H1 (cell line): ENCODE data around the gene B4GALNT3. TPM values are rescaled to one million over a fixed set of nuclear protein-coding genes. Genes with fewer than 3 reads are reported as not detected.

Experiments used
- CTCF ChIA-PET: fragments of 300-600 bp; sonication (Branson Sonifier 250); formaldehyde crosslinking; loops from one replicate; lab custom pipeline; 2021; ENCODE audit not compliant: partially characterized antibody; lab: Charles Lee
- POLR2A ChIA-PET: fragments of 300-600 bp; sonication (Branson Sonifier 250); formaldehyde crosslinking; loops from one replicate; lab custom pipeline; 2021; ENCODE audit warnings: inconsistent platforms; ENCODE audit not compliant: partially characterized antibody; lab: Charles Lee
- DNase-seq, 2 experiments: peaks; one replicate each; pipeline versions ENCODE4 v3.0.0 to v3.0.0-alpha.2; 2010 to 2022; ENCODE audit warnings: low spot score in 2 of 2, low read depth in 1 of 2, mixed read lengths in 1 of 2
- FAIRE-seq: peaks from 2 replicates; lab custom pipeline; 2011; peaks lifted over from hg19 to GRCh38; lab: Jason Lieb, UNC
- H2AFZ ChIP-seq: 2 replicates; pipeline ENCODE4 v1.8.1; 2012; ENCODE audit warnings: low read length, inconsistent platforms
- H2AK5ac ChIP-seq: 2 replicates; pipeline ENCODE4 v1.6.1; 2013; ENCODE audit warnings: low read depth, low read length
- H2BK120ac ChIP-seq: replicated peaks from 2 replicates; pipeline ENCODE3; 2013; ENCODE audit warnings: low read depth, low read length, inconsistent platforms
- H2BK12ac ChIP-seq: 2 replicates; pipeline ENCODE4 v1.6.1; 2013; ENCODE audit warnings: low read depth, low read length
- H2BK15ac ChIP-seq: 2 replicates; pipeline ENCODE4 v1.6.1; 2013; ENCODE audit warnings: low read length
- H2BK20ac ChIP-seq: 2 replicates; pipeline ENCODE4 v1.6.1; 2013; ENCODE audit warnings: low read length
- H2BK5ac ChIP-seq: 2 replicates; pipeline ENCODE4 v1.6.1; 2013; ENCODE audit warnings: low read depth, low read length
- H3K14ac ChIP-seq: 2 replicates; pipeline ENCODE4 v1.6.1; 2013; ENCODE audit warnings: inconsistent platforms; ENCODE audit not compliant: insufficient read length
- H3K18ac ChIP-seq: 2 replicates; pipeline ENCODE4 v1.6.1; 2013; ENCODE audit warnings: low read length; ENCODE audit errors: extremely low read depth
- H3K23ac ChIP-seq: 2 replicates; pipeline ENCODE4 v1.6.1; 2013; ENCODE audit warnings: inconsistent platforms; ENCODE audit not compliant: insufficient read length
- H3K23me2 ChIP-seq: 2 replicates; pipeline ENCODE4 v1.6.1; 2013; ENCODE audit warnings: low read depth, low read length
- H3K27ac ChIP-seq: 2 replicates; pipeline ENCODE4 v1.6.1; 2011; ENCODE audit warnings: low read depth, low read length, inconsistent platforms
- H3K27me3 ChIP-seq, 4 experiments: replicated peaks in 1 of 4; 1 replicate in 1 of 4; 2 replicates in 3 of 4; pipeline versions ENCODE4 v1.6.1 to v1.8.1; 2011 to 2013; ENCODE audit warnings: low read length in 3 of 4, mild to moderate bottlenecking in 3 of 4, inconsistent platforms in 2 of 4, mixed read lengths in 2 of 4, moderate library complexity in 1 of 4; ENCODE audit not compliant: control insufficient read depth in 3 of 4, insufficient read depth in 3 of 4; ENCODE audit errors: extremely low read depth in 1 of 4
- H3K36me3 ChIP-seq, 4 experiments: 2 replicates each; pipeline versions ENCODE4 v1.6.1 to v1.8.1; 2011 to 2013; ENCODE audit warnings: mild to moderate bottlenecking in 4 of 4, low read length in 3 of 4, moderate library complexity in 2 of 4, control low read depth in 1 of 4, inconsistent platforms in 1 of 4; ENCODE audit not compliant: insufficient read depth in 4 of 4, control insufficient read depth in 2 of 4
- H3K4ac ChIP-seq: replicated peaks from 2 replicates; pipeline ENCODE3; 2013; ENCODE audit warnings: low read length, low read depth, mixed read lengths, inconsistent platforms; ENCODE audit not compliant: insufficient read length
- H3K4me1 ChIP-seq, 4 experiments: replicated peaks in 1 of 4; 1 replicate in 1 of 4; 2 replicates in 3 of 4; pipeline versions ENCODE4 v1.6.1 to v1.8.1; 2011 to 2013; ENCODE audit warnings: low read length in 3 of 4, inconsistent platforms in 2 of 4, mixed read lengths in 1 of 4; ENCODE audit not compliant: insufficient read depth in 4 of 4, control insufficient read depth in 3 of 4
- H3K4me2 ChIP-seq, 2 experiments: 2 replicates each; pipeline versions ENCODE4 v1.6.1 to v1.8.1; 2011 to 2013; ENCODE audit warnings: low read depth in 2 of 2, low read length in 2 of 2, control low read depth in 1 of 2, inconsistent platforms in 1 of 2, mild to moderate bottlenecking in 1 of 2; ENCODE audit not compliant: insufficient read depth in 1 of 2
- H3K4me3 ChIP-seq, 4 experiments: fragments of 200-600, 300-600 bp in 1 of 4; sonication (generic), shearing (Covaris generic), sonication (Bioruptor Twin) in 1 of 4; 2 replicates each; pipeline versions ENCODE4 v1.5.1 to v1.8.1; 2011 to 2016; ENCODE audit warnings: low read length in 4 of 4, low read depth in 3 of 4, control low read depth in 2 of 4, inconsistent platforms in 2 of 4, mild to moderate bottlenecking in 2 of 4, mixed read lengths in 1 of 4, moderate library complexity in 1 of 4; ENCODE audit not compliant: insufficient read depth in 2 of 4; ENCODE audit errors: extremely low read depth in 1 of 4
- H3K56ac ChIP-seq: replicated peaks from 2 replicates; pipeline ENCODE3; 2013; ENCODE audit warnings: low read depth, mild to moderate bottlenecking, mixed read lengths, low read length, inconsistent platforms; ENCODE audit not compliant: insufficient read length
- H3K79me1 ChIP-seq: 2 replicates; pipeline ENCODE4 v1.6.1; 2013; ENCODE audit warnings: low read depth, low read length, control low read depth
- H3K79me2 ChIP-seq, 2 experiments: 2 replicates each; pipeline versions ENCODE4 v1.6.1 to v1.8.1; 2012 to 2013; ENCODE audit warnings: low read length in 2 of 2, mild to moderate bottlenecking in 2 of 2, inconsistent platforms in 1 of 2; ENCODE audit not compliant: insufficient read depth in 2 of 2, control insufficient read depth in 1 of 2
- H3K9ac ChIP-seq, 4 experiments: replicated peaks in 1 of 4; 1 replicate in 1 of 4; 2 replicates in 3 of 4; pipeline versions ENCODE4 v1.6.1 to v1.8.1; 2011 to 2013; ENCODE audit warnings: low read depth in 3 of 4, low read length in 3 of 4, control low read depth in 2 of 4, mild to moderate bottlenecking in 2 of 4, moderate library complexity in 2 of 4, inconsistent platforms in 1 of 4; ENCODE audit errors: extremely low read depth in 1 of 4
- H3K9me3 ChIP-seq, 2 experiments: 2 replicates each; pipeline versions ENCODE4 v1.6.1 to v1.8.1; 2012 to 2013; ENCODE audit warnings: mild to moderate bottlenecking in 2 of 2, moderate library complexity in 2 of 2, control low read depth in 1 of 2, inconsistent platforms in 1 of 2, low read depth in 1 of 2, low read length in 1 of 2, mixed read lengths in 1 of 2; ENCODE audit not compliant: insufficient read depth in 2 of 2
- H4K20me1 ChIP-seq, 2 experiments: replicated peaks in 1 of 2; 2 replicates each; pipeline versions ENCODE3 to v1.8.1; 2011 to 2013; ENCODE audit warnings: inconsistent platforms in 2 of 2, low read length in 2 of 2, mild to moderate bottlenecking in 1 of 2; ENCODE audit not compliant: insufficient read depth in 2 of 2, control insufficient read depth in 1 of 2
- H4K5ac ChIP-seq: 2 replicates; pipeline ENCODE4 v1.6.1; 2013; ENCODE audit warnings: low read length, low read depth, mixed read lengths, inconsistent platforms; ENCODE audit not compliant: insufficient read length
- H4K8ac ChIP-seq: 2 replicates; pipeline ENCODE4 v1.8.0; 2013; ENCODE audit warnings: mild to moderate bottlenecking, moderate library complexity, low read length, inconsistent platforms; ENCODE audit not compliant: insufficient read depth; ENCODE audit errors: extremely low read depth
- H4K91ac ChIP-seq: replicated peaks from 2 replicates; pipeline ENCODE3; 2013; ENCODE audit warnings: low read length, mixed read lengths, inconsistent platforms; ENCODE audit not compliant: insufficient read length
- FOSL1 ChIP-seq: IDR thresholded peaks from 2 replicates; pipeline ENCODE4 v1.6.1; 2011; ENCODE audit warnings: mild to moderate bottlenecking, low read depth, low read length, moderate library complexity; ENCODE audit not compliant: insufficient read depth
- KDM5A ChIP-seq: fragments of 200-600 bp; IDR thresholded peaks from 2 replicates; pipeline ENCODE4 v1.7.1; 2012; ENCODE audit warnings: mild to moderate bottlenecking, low read length, inconsistent platforms, mixed read lengths
- POLR2A ChIP-seq, 2 experiments: IDR thresholded peaks; 1 replicate in 1 of 2; 2 replicates in 1 of 2; pipeline ENCODE4 v1.6.1; 2011; ENCODE audit warnings: low read depth in 2 of 2, low read length in 2 of 2, mild to moderate bottlenecking in 2 of 2; ENCODE audit errors: control extremely low read depth in 1 of 2
- RBBP5 ChIP-seq: IDR thresholded peaks from 2 replicates; pipeline ENCODE4 v1.7.1; 2012; ENCODE audit warnings: low read depth, mild to moderate bottlenecking, inconsistent platforms, low read length, moderate library complexity, borderline replicate concordance
- RXRA ChIP-seq: IDR thresholded peaks from 2 replicates; pipeline ENCODE4 v1.6.1; 2011; ENCODE audit warnings: low read depth, mild to moderate bottlenecking, low read length, moderate library complexity; ENCODE audit not compliant: insufficient read depth
- YY1 ChIP-seq: IDR thresholded peaks from 2 replicates; pipeline ENCODE4 v1.6.1; 2011; ENCODE audit warnings: low read depth, mild to moderate bottlenecking, low read length
- WGBS, 2 experiments: shearing (Covaris generic) in 1 of 2; methylation state at CpG; one replicate each; pipeline versions ENCODE4 v1.1.6 to v1.1.7; 2013 to 2015; ENCODE audit warnings: low lambda C conversion rate in 2 of 2, mixed read lengths in 2 of 2, inconsistent platforms in 1 of 2, low coverage in 1 of 2, missing lambda C conversion rate in 1 of 2; ENCODE audit not compliant: insufficient replicate concordance in 2 of 2, insufficient coverage in 1 of 2, insufficient read length in 1 of 2; ENCODE audit errors: extremely low coverage in 1 of 2, missing lambda C conversion rate in 1 of 2; 5-methylcytosine and 5-hydroxymethylcytosine counted together
- polyA plus RNA-seq, 7 experiments: library from polyadenylated mRNA; depleted of rRNA in 3 of 7; stranded (reverse) in 5 of 7; unstranded in 2 of 7; fragments of >200 nt in 5 of 7; fragments of 200-250 nt in 2 of 7; gene quantifications; 1 replicate in 5 of 7; 2 replicates in 1 of 7; 4 replicates in 1 of 7; pipeline versions ENCODE4 v1.2.1 to v1.2.3, GENCODE V29; 2011 to 2013; ENCODE audit warnings: missing spikeins in 2 of 7, mixed read lengths in 2 of 7
- total RNA-seq: library from RNA; stranded (reverse); fragmentation: NEBNext Ultra II Directional; extraction: Animal tissue kit (Norgen Biotek cat#: 25700); gene quantifications from 2 replicates; pipeline ENCODE4 v1.2.1, GENCODE V29; 2021

The B4GALNT3 gene
- total and polyA plus RNA-seq, 2 of the 8 experiments (the other 6 are each of a cell fraction or from before 2014, with no cell fraction given), result 12.5 to 20.3 TPM

DNA sequence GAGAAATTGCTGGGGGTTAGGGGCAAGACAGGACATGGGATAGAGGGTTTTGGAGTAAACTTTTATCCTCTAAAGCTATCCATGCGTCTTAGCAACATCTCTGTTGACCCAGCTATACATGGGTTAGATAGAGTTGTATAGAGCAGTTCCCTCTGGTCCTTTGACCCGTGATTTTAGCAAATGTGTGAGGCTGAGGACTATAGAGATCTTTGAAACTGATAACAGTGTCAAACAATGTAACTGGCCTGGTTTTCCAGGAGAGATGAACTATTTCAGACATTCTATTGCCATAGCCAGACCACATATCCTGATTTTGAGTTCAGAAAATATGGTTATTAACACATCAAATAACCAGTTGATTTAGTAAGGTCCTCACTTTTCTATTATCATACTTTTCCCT is 60.4 kb downstream of the B4GALNT3 start:
- Histone ChIP-seq H3K56ac (no peak overlapping the region), H3K79me2 (no peaks in the 10 kb centered on the region), H3K9ac (no peak overlapping the region), H3K4ac (no peak overlapping the region), H3K27me3 (no peaks in the 10 kb centered on the region), H4K5ac (no peak overlapping the region), H3K27ac (no peak overlapping the region), H4K20me1 (peaks cover 0 to 2% of the 10 kb centered on the region in 2 experiments), H3K4me3 (no peak overlapping the region), H3K18ac (no peak overlapping the region), H2BK120ac (no peak overlapping the region), H2BK15ac (no peak overlapping the region), H3K23me2 (peaks cover 1% of the 10 kb centered on the region; the same call in 1 of the 2 replicates), H2BK12ac (no peak overlapping the region), H3K36me3 (no peaks in the 10 kb centered on the region), H3K23ac (no peak overlapping the region), H2AFZ (no peak overlapping the region), H3K14ac (no peak overlapping the region), H4K8ac (no peak overlapping the region), H2BK20ac (no peak overlapping the region), H2BK5ac (no peak overlapping the region), H3K79me1 (no peaks in the 10 kb centered on the region), H3K4me1 (peaks cover 0 to 3% (median 0%) of the 10 kb centered on the region in 4 experiments; a peak in 1 of 7 replicates), H3K4me2 (no peak overlapping the region), H2AK5ac (no peak overlapping the region), H4K91ac (no peak overlapping the region), H3K9me3 (no peaks in the 10 kb centered on the region)
- FAIRE-seq (no peak), DNase-seq (no peak)
- WGBS, 2 experiments, result 91% methylated on average over 2 of the region's 2 CpGs; no CpG with 5 or more reads in 1 of the 2 experiments
- no peak for TF ChIP-seq RXRA
- TF ChIP-seq POLR2A (IDR thresholded peaks at IDR 0.05; ENCODE audit: control extremely low read depth in 1 of 2, low read depth in 2 of 2, low read length in 2 of 2), result no peak
- TF ChIP-seq KDM5A, result no peak
- TF ChIP-seq YY1, result no peak
- TF ChIP-seq FOSL1, result no peak
- TF ChIP-seq RBBP5, result no peak
- ChIA-PET CTCF (interaction anchor here (0.6 to 4.7 kb wide), 10 partner anchors 9 to 175 kb away, joined by 3 to 25 read pairs (median 4); no protein-coding TSS in a partner anchor), POLR2A (interaction anchor here (1.0 to 1.7 kb wide), 2 partner anchors 10 to 19 kb away, joined by 3 to 6 read pairs; no protein-coding TSS in a partner anchor)
